Trophoblast cell (in vitro differentiated cells and primary cell): ENCODE data around the gene ZSWIM9.

Experiments used
- DNase-seq, 2 donors: peaks; one replicate each; pipeline ENCODE4 v3.0.0-alpha.2; 2016
- H2AFZ ChIP-seq: 2 replicates; pipeline ENCODE4 v1.6.1; 2013; ENCODE audit warnings: low read length, moderate library complexity, mild to moderate bottlenecking; ENCODE audit not compliant: insufficient read depth, poor library complexity
- H2AK5ac ChIP-seq: 2 replicates; pipeline ENCODE4 v1.6.1; 2013; ENCODE audit warnings: mild to moderate bottlenecking, low read length
- H2BK120ac ChIP-seq: 2 replicates; pipeline ENCODE4 v1.6.1; 2013; ENCODE audit warnings: low read length, mild to moderate bottlenecking, moderate library complexity; ENCODE audit not compliant: insufficient read depth, poor library complexity
- H2BK12ac ChIP-seq: 2 replicates; pipeline ENCODE4 v1.6.1; 2013; ENCODE audit warnings: mild to moderate bottlenecking, low read length, moderate library complexity
- H2BK5ac ChIP-seq: 2 replicates; pipeline ENCODE4 v1.6.1; 2013; ENCODE audit warnings: low read length, low read depth, moderate library complexity, mild to moderate bottlenecking; ENCODE audit not compliant: poor library complexity
- H3K14ac ChIP-seq: 2 replicates; pipeline ENCODE4 v1.6.1; 2013; ENCODE audit warnings: mild to moderate bottlenecking, low read length
- H3K18ac ChIP-seq: 2 replicates; pipeline ENCODE4 v1.6.1; 2013; ENCODE audit warnings: mild to moderate bottlenecking, low read length
- H3K23ac ChIP-seq: 2 replicates; pipeline ENCODE4 v1.6.1; 2013; ENCODE audit warnings: low read length
- H3K27ac ChIP-seq: 2 replicates; pipeline ENCODE4 v1.5.1; 2013; ENCODE audit warnings: low read depth, mild to moderate bottlenecking, inconsistent platforms, low read length, moderate library complexity
- H3K27me3 ChIP-seq: 2 replicates; pipeline ENCODE4 v1.6.1; 2013; ENCODE audit warnings: inconsistent platforms, mild to moderate bottlenecking, low read length, moderate library complexity; ENCODE audit not compliant: insufficient read depth
- H3K36me3 ChIP-seq, 2 experiments: 1 replicate in 1 of 2; 2 replicates in 1 of 2; pipeline ENCODE4 v1.6.1; 2013; ENCODE audit warnings: low read length in 2 of 2, mild to moderate bottlenecking in 2 of 2, moderate library complexity in 1 of 2; ENCODE audit not compliant: insufficient read depth in 2 of 2, control insufficient read depth in 1 of 2
- H3K4ac ChIP-seq: 2 replicates; pipeline ENCODE4 v1.6.1; 2013; ENCODE audit warnings: low read depth, mild to moderate bottlenecking, low read length, moderate library complexity
- H3K4me1 ChIP-seq, 2 experiments: 1 replicate in 1 of 2; 2 replicates in 1 of 2; pipeline ENCODE4 v1.6.1; 2013; ENCODE audit warnings: low read length in 2 of 2, mild to moderate bottlenecking in 2 of 2, moderate library complexity in 1 of 2; ENCODE audit not compliant: insufficient read depth in 2 of 2, control insufficient read depth in 1 of 2
- H3K4me2 ChIP-seq: 2 replicates; pipeline ENCODE4 v1.6.1; 2013; ENCODE audit warnings: inconsistent platforms, mild to moderate bottlenecking, low read length, moderate library complexity
- H3K4me3 ChIP-seq: 2 replicates; pipeline ENCODE4 v1.5.1; 2013; ENCODE audit warnings: mild to moderate bottlenecking, low read depth, low read length, inconsistent platforms
- H3K79me1 ChIP-seq: one replicate; pipeline ENCODE4 v1.6.1; 2013; ENCODE audit warnings: low read length
- H3K79me2 ChIP-seq: 2 replicates; pipeline ENCODE4 v1.6.1; 2013; ENCODE audit warnings: low read length, mild to moderate bottlenecking; ENCODE audit not compliant: control insufficient read depth, insufficient read depth, poor library complexity
- H3K9ac ChIP-seq: 2 replicates; pipeline ENCODE4 v1.6.1; 2013; ENCODE audit warnings: mild to moderate bottlenecking, low read length
- H3K9me3 ChIP-seq: 2 replicates; pipeline ENCODE4 v1.6.1; 2013; ENCODE audit warnings: low read depth, mild to moderate bottlenecking, control low read depth, inconsistent platforms, low read length; ENCODE audit not compliant: insufficient read depth
- H4K12ac ChIP-seq: 2 replicates; pipeline ENCODE4 v1.6.1; 2013; ENCODE audit warnings: low read depth, mild to moderate bottlenecking, low read length, moderate library complexity
- H4K8ac ChIP-seq: 2 replicates; pipeline ENCODE4 v1.6.1; 2013; ENCODE audit warnings: low read depth, mild to moderate bottlenecking, low read length, moderate library complexity
- H4K91ac ChIP-seq: one replicate; pipeline ENCODE4 v1.6.1; 2013; ENCODE audit warnings: low read depth, mild to moderate bottlenecking, low read length, moderate library complexity
- WGBS: extraction: QIAGEN DNeasy Blood & Tissue Kit; methylation state at CpG from one replicate; pipeline ENCODE4 v1.1.7; 2013; ENCODE audit warnings: missing lambda C conversion rate; ENCODE audit not compliant: insufficient read length, insufficient coverage; ENCODE audit errors: extremely low coverage; 5-methylcytosine and 5-hydroxymethylcytosine counted together

The ZSWIM9 gene

GRCh38 chr19:48194041-48194843, 23.8 kb downstream of the ZSWIM9 start:
- Histone ChIP-seq H3K14ac (no peak overlapping the region), H3K9ac (no peak overlapping the region), H4K12ac (no peak overlapping the region), H3K79me1 (no peaks in the 10 kb centered on the region), H4K8ac (no peak overlapping the region), H3K4me2 (no peak overlapping the region), H3K27me3 (no peaks in the 10 kb centered on the region), H3K4ac (no peak overlapping the region), H2AK5ac (no peak overlapping the region), H3K36me3 (peaks cover 0 to 2% of the 10 kb centered on the region in 2 experiments), H3K4me1 (no peaks in the 10 kb centered on the region), H2BK5ac (no peak overlapping the region), H3K4me3 (no peak overlapping the region), H2BK120ac (no peak overlapping the region), H3K23ac (no peak overlapping the region), H3K9me3 (no peaks in the 10 kb centered on the region), H4K91ac (no peak overlapping the region), H3K27ac (no peak overlapping the region), H3K18ac (no peak overlapping the region), H2BK12ac (no peak overlapping the region), H3K79me2 (no peaks in the 10 kb centered on the region), H2AFZ (no peak overlapping the region)
- WGBS: no CpG with 5 or more reads among the region's 36 CpGs
- DNase-seq: peak in 1 of 2 donors; percentile 23

GRCh38 chr19:48194844-48195830, 24.7 kb downstream of the ZSWIM9 start:
- no CpG with 5 or more reads among the region's 95 CpGs for WGBS
- no peak overlapping the region for H3K14ac ChIP-seq
- no peak overlapping the region for H4K12ac ChIP-seq
- no peak overlapping the region for H3K18ac ChIP-seq
- no peak overlapping the region for H3K4ac ChIP-seq
- H2AFZ ChIP-seq: no peak overlapping the region
- DNase-seq: no peak
- H3K4me1 ChIP-seq: no peaks in the 10 kb centered on the region
- no peaks in the 10 kb centered on the region for H3K79me2 ChIP-seq
- H2BK12ac ChIP-seq: no peak overlapping the region
- no peaks in the 10 kb centered on the region for H3K79me1 ChIP-seq
- H4K91ac ChIP-seq: no peak overlapping the region
- H2BK120ac ChIP-seq: no peak overlapping the region
- no peak overlapping the region for H4K8ac ChIP-seq
- H3K27ac ChIP-seq: no peak overlapping the region
- H2BK5ac ChIP-seq: no peak overlapping the region
- no peaks in the 10 kb centered on the region for H3K27me3 ChIP-seq
- no peak overlapping the region for H3K4me2 ChIP-seq
- H3K9ac ChIP-seq: no peak overlapping the region
- no peak overlapping the region for H3K4me3 ChIP-seq
- peaks cover 0 to 2% of the 10 kb centered on the region in 2 experiments for H3K36me3 ChIP-seq
- no peaks in the 10 kb centered on the region for H3K9me3 ChIP-seq
- H2AK5ac ChIP-seq: no peak overlapping the region
- H3K23ac ChIP-seq: no peak overlapping the region

- Histone ChIP-seq H3K4me1 (no peaks in the 10 kb centered on the region), H3K4me3 (no peak overlapping the region), H3K79me2 (no peaks in the 10 kb centered on the region), H3K36me3 (peaks cover 0 to 2% of the 10 kb centered on the region in 2 experiments), H3K14ac (no peak overlapping the region), H3K27ac (no peak overlapping the region), H3K9me3 (no peaks in the 10 kb centered on the region), H2BK12ac (no peak overlapping the region), H2AFZ (no peak overlapping the region), H2BK120ac (no peak overlapping the region), H3K4me2 (no peak overlapping the region), H3K9ac (no peak overlapping the region), H2BK5ac (no peak overlapping the region), H4K8ac (no peak overlapping the region), H3K27me3 (no peaks in the 10 kb centered on the region), H3K4ac (no peak overlapping the region), H3K79me1 (no peaks in the 10 kb centered on the region), H4K12ac (no peak overlapping the region), H4K91ac (no peak overlapping the region), H3K18ac (no peak overlapping the region), H2AK5ac (no peak overlapping the region), H3K23ac (no peak overlapping the region)
- no CpG with 5 or more reads among the region's 23 CpGs for WGBS
- DNase-seq: no peak
Measured at GRCh38 chr19:48196321-48196763, 25.9 kb downstream of the ZSWIM9 start.

GRCh38 chr19:48196933-48197665, 26.6 kb downstream of the ZSWIM9 start:
- no peak overlapping the region for H2AK5ac ChIP-seq
- no peaks in the 10 kb centered on the region for H3K4me1 ChIP-seq
- H3K36me3 ChIP-seq: peaks cover 0 to 2% of the 10 kb centered on the region in 2 experiments
- no peak for DNase-seq
- H3K9ac ChIP-seq: no peak overlapping the region
- H2BK12ac ChIP-seq: no peak overlapping the region
- no peaks in the 10 kb centered on the region for H3K27me3 ChIP-seq
- H2BK120ac ChIP-seq: no peak overlapping the region
- H3K4ac ChIP-seq: no peak overlapping the region
- H2BK5ac ChIP-seq: no peak overlapping the region
- H3K14ac ChIP-seq: no peak overlapping the region
- 100% methylated on average over 7 of the region's 13 CpGs for WGBS
- H4K91ac ChIP-seq: no peak overlapping the region
- H3K18ac ChIP-seq: no peak overlapping the region
- H3K9me3 ChIP-seq: no peaks in the 10 kb centered on the region
- no peak overlapping the region for H4K8ac ChIP-seq
- H2AFZ ChIP-seq: no peak overlapping the region
- H3K23ac ChIP-seq: no peak overlapping the region
- H3K79me1 ChIP-seq: no peaks in the 10 kb centered on the region
- no peak overlapping the region for H3K4me3 ChIP-seq
- no peaks in the 10 kb centered on the region for H3K79me2 ChIP-seq
- H3K4me2 ChIP-seq: no peak overlapping the region
- no peak overlapping the region for H3K27ac ChIP-seq
- no peak overlapping the region for H4K12ac ChIP-seq
